Peyer's patch (tissue), 4 donors: ENCODE results near the gene SLC22A6. TPM values are rescaled to one million over a fixed set of nuclear protein-coding genes. Genes with fewer than 3 reads are reported as not detected.

Experiments used
- DNase-seq, 3 donors: peaks; one replicate each; pipeline ENCODE4 v3.0.0-alpha.2; 2017 to 2019
- H3K27ac ChIP-seq, 4 donors: fragments of 200-600 bp; sonication (generic); one replicate each; pipeline ENCODE4 v1.5.1; 2016 to 2019
- H3K27me3 ChIP-seq, 2 donors: fragments of 200-600 bp; sonication (generic); one replicate each; pipeline ENCODE4 v1.5.1; 2019
- H3K36me3 ChIP-seq, 3 donors: fragments of 200-600 bp; sonication (generic); one replicate each; pipeline ENCODE4 v1.5.1; 2016 to 2019
- H3K4me1 ChIP-seq, 4 donors: fragments of 200-600 bp; sonication (generic); one replicate each; pipeline ENCODE4 v1.5.1; 2016 to 2019
- H3K4me3 ChIP-seq, 4 donors: fragments of 200-600 bp; sonication (generic); 1 replicate in 3 of 4; 2 replicates in 1 of 4; pipeline ENCODE4 v1.5.1; 2016 to 2019; ENCODE audit warnings: mild to moderate bottlenecking in 1 of 4
- H3K9me3 ChIP-seq, 4 donors: fragments of 200-600 bp; sonication (generic); one replicate each; pipeline ENCODE4 v1.5.1; 2016 to 2019; ENCODE audit warnings: mild to moderate bottlenecking in 1 of 4
- CTCF ChIP-seq, 6 experiments: fragments of 450-650 bp in 4 of 6; fragments of 200-600 bp in 2 of 6; sonication (generic) in 1 of 6; IDR thresholded peaks; one replicate each; pipeline ENCODE4 v1.5.1; 2017 to 2019; ENCODE audit warnings: antibody characterized with exemption in 6 of 6, mild to moderate bottlenecking in 3 of 6, moderate library complexity in 1 of 6
- POLR2A ChIP-seq, 2 donors: fragments of 450-650 bp; IDR thresholded peaks; one replicate each; pipeline ENCODE4 v1.5.1; 2017; ENCODE audit warnings: antibody characterized with exemption in 2 of 2, mild to moderate bottlenecking in 2 of 2, moderate library complexity in 2 of 2
- small RNA-seq, 2 donors: library from RNA; depleted of rRNA; stranded (forward); fragments of <200 nt; gene quantifications; one replicate each; pipeline ENCODE3, GENCODE V24; 2016
- total RNA-seq, 4 donors: library from RNA; depleted of rRNA; stranded (reverse); fragments of >200 nt; gene quantifications; one replicate each; pipeline ENCODE4 v1.1.0, GENCODE V29; 2016

SLC22A6 gene
- total RNA-seq, 4 donors from 2014 or later, result not detected

- peaks cover 0 to 36% of the 10 kb centered on the region in 2 donors for H3K27me3 ChIP-seq
Observed at GRCh38 chr11:62928011-62928410, 56.8 kb downstream of the SLC22A6 start.

GRCh38 chr11:62926680-62927455, 57.9 kb downstream of the SLC22A6 start:
- Histone ChIP-seq H3K27ac (no peak overlapping the region), H3K9me3 (no peaks in the 10 kb centered on the region), H3K36me3 (no peaks in the 10 kb centered on the region), H3K4me3 (peak overlapping the region in 3 of 4 donors; percentile 4 to 41 (median 37)), H3K27me3 (peaks cover 0 to 47% of the 10 kb centered on the region in 2 donors), H3K4me1 (peaks cover 4 to 32% (median 14%) of the 10 kb centered on the region in 4 donors)
- DNase-seq, result peak in 1 of 3 donors; percentile 25
- no peak for TF ChIP-seq POLR2A (IDR thresholded peaks at IDR 0.05)
- TF ChIP-seq CTCF (IDR thresholded peaks at IDR 0.05), result no peak

More at GRCh38 chr11:62928011-62928410, 56.8 kb downstream of the SLC22A6 start:
- Histone ChIP-seq H3K27ac (no peak overlapping the region), H3K36me3 (no peaks in the 10 kb centered on the region), H3K4me3 (no peak overlapping the region), H3K4me1 (peaks cover 4 to 31% (median 12%) of the 10 kb centered on the region in 4 donors), H3K9me3 (no peaks in the 10 kb centered on the region)
- no peak for DNase-seq
- TF ChIP-seq CTCF (IDR thresholded peaks at IDR 0.05), result no peak
- TF ChIP-seq POLR2A (IDR thresholded peaks at IDR 0.05), result no peak

Small RNA genes within 50 kb of the gene (small RNA-seq; reads per million reads assigned to genes)
- 0 reads per million in 2 donors for gene RN7SL259P

Other genes with a start within 250 kb of the SLC22A6 start
- 10 to 100 TPM in 2 of 4 donors, 1 to 10 TPM in 2; 5.0 to 22.0 (median 9.2) TPM for gene ZBTB3, start 230.8 kb downstream of the SLC22A6 start, total RNA-seq
- gene POLR2G, start 223.4 kb downstream of the SLC22A6 start, total RNA-seq, result 10 to 100 TPM; 12.4 to 33.8 (median 23.5) TPM
- 10 to 100 TPM; 15.6 to 29.6 (median 17.8) TPM for gene TAF6L, start 213.6 kb downstream of the SLC22A6 start, total RNA-seq
- gene TMEM179B, start 197.6 kb downstream of the SLC22A6 start, total RNA-seq, result 100 to 1,000 TPM in 1 of 4 donors, 10 to 100 TPM in 3; 28.9 to 112 (median 83.6) TPM
- 10 to 100 TPM; 13.8 to 34.5 (median 19.8) TPM for gene TMEM223, start 193.0 kb downstream of the SLC22A6 start, total RNA-seq
- gene NXF1, start 179.5 kb downstream of the SLC22A6 start, total RNA-seq, result 100 to 1,000 TPM in 2 of 4 donors, 10 to 100 TPM in 2; 45.2 to 120 (median 102) TPM
- gene STX5, start 152.9 kb downstream of the SLC22A6 start, total RNA-seq, result 10 to 100 TPM; 27.1 to 56.1 (median 38.4) TPM
- not detected for gene TEX54, start 152.1 kb downstream of the SLC22A6 start, total RNA-seq
- 10 to 100 TPM; 17.7 to 78.4 (median 28.6) TPM for gene WDR74, start 145.4 kb downstream of the SLC22A6 start, total RNA-seq
- 100 to 1,000 TPM in 3 of 4 donors, 10 to 100 TPM in 1; 64.4 to 253 (median 207) TPM for gene SLC3A2, start 104.1 kb downstream of the SLC22A6 start, total RNA-seq
- gene CHRM1, start 63.6 kb downstream of the SLC22A6 start, total RNA-seq, result under 1 TPM in 2 of 4 donors, not detected in 2; 0.54 to 0.76 TPM
- not detected for gene SLC22A8, start 30.9 kb upstream of the SLC22A6 start, total RNA-seq
- gene SLC22A24, start 159.3 kb upstream of the SLC22A6 start, total RNA-seq, result not detected